GM12875 (cell line): Measurements from ENCODE around the gene ATP1A4.

Experiments
- H3K4me3 ChIP-seq: one replicate; pipeline ENCODE4 v1.5.1; 2011; ENCODE audit warnings: low read depth, low read length, control low read depth
- CTCF ChIP-seq: IDR thresholded peaks from 2 replicates; pipeline ENCODE4 v1.5.1; 2011; ENCODE audit warnings: low read depth, mild to moderate bottlenecking, control low read depth, inconsistent platforms, low read length, moderate library complexity, borderline replicate concordance; ENCODE audit not compliant: insufficient read depth

Gene ATP1A4

GRCh38 chr1:160151303-160151702 lies at the start of gene ATP1A4:
Gene ATP1A4 (plus strand): TSS chr1:160151603. CDS start chr1:160152041, 438 bp downstream.
- H3K4me3 ChIP-seq, result no peak within 1 kb of the TSS
- TF ChIP-seq CTCF, result no peak

- no peak for TF ChIP-seq CTCF
- no peak overlapping the region for H3K4me3 ChIP-seq
Observed at GRCh38 chr1:160101717-160102522, 49.5 kb upstream of the ATP1A4 start.

GRCh38 chr1:160103658-160104408 lies 47.6 kb upstream of the ATP1A4 start:
- no peak overlapping the region for H3K4me3 ChIP-seq
- no peak for TF ChIP-seq CTCF

- H3K4me3 ChIP-seq, result no peak overlapping the region
- TF ChIP-seq CTCF, result no peak
Observed at GRCh38 chr1:160104486-160104885, 46.9 kb upstream of the ATP1A4 start.

GRCh38 chr1:160105155-160105554 lies 46.2 kb upstream of the ATP1A4 start:
- TF ChIP-seq CTCF, result no peak
- no peak overlapping the region for H3K4me3 ChIP-seq

- H3K4me3 ChIP-seq, result no peak overlapping the region
- no peak for TF ChIP-seq CTCF
Observed at GRCh38 chr1:160107512-160107911, 43.9 kb upstream of the ATP1A4 start.
